ENCODE measurements around the gene FMN1.
"Not testable (repeated sequence)": the region's sequence is repeated elsewhere in the genome, so short reads cannot be mapped to it uniquely, and the experiment has no call there.

Gene FMN1

GRCh38 chr15:33089165-33089877 lies 105.2 kb downstream of the FMN1 start:
- DNase-seq = no peak

- DNase-seq = no peak
Measured at GRCh38 chr15:33086500-33087121, 107.9 kb downstream of the FMN1 start.

GRCh38 chr15:33084661-33085060 lies 109.9 kb downstream of the FMN1 start:
- no peak for DNase-seq

GRCh38 chr15:33083232-33084081 lies 111.1 kb downstream of the FMN1 start:
- DNase-seq = no peak

GRCh38 chr15:33080006-33080405 lies 114.5 kb downstream of the FMN1 start:
- DNase-seq = no peak

GRCh38 chr15:33078607-33079006 lies 115.9 kb downstream of the FMN1 start:
- no peak for DNase-seq

- DNase-seq = no peak
Measured at GRCh38 chr15:33076937-33077336, 117.6 kb downstream of the FMN1 start.

- DNase-seq = no peak
Measured at GRCh38 chr15:33074942-33075341, 119.6 kb downstream of the FMN1 start.

GRCh38 chr15:33074212-33074611 lies 120.3 kb downstream of the FMN1 start:
- no peak for DNase-seq

GRCh38 chr15:33071451-33071850 lies 123.1 kb downstream of the FMN1 start:
- no peak for DNase-seq

- DNase-seq = not testable (repeated sequence)
Measured at GRCh38 chr15:33069903-33070302, 124.6 kb downstream of the FMN1 start.

GRCh38 chr15:33069161-33069560 lies 125.4 kb downstream of the FMN1 start:
- no peak for DNase-seq

GRCh38 chr15:33068511-33068990 lies 126.0 kb downstream of the FMN1 start:
- no peak for DNase-seq

- peak; percentile 48 for DNase-seq
Measured at GRCh38 chr15:33068007-33068481, 126.5 kb downstream of the FMN1 start.

- DNase-seq = no peak
Measured at GRCh38 chr15:33067456-33067855, 127.1 kb downstream of the FMN1 start.

- DNase-seq = no peak
Measured at GRCh38 chr15:33066584-33066983, 127.9 kb downstream of the FMN1 start.

- DNase-seq = no peak
Measured at GRCh38 chr15:33064878-33065277, 129.6 kb downstream of the FMN1 start.

GRCh38 chr15:33059184-33059583 lies 135.3 kb downstream of the FMN1 start:
- no peak for DNase-seq

GRCh38 chr15:33057845-33058244 lies 136.7 kb downstream of the FMN1 start:
- DNase-seq = no peak

- no peak for DNase-seq
Measured at GRCh38 chr15:33055962-33056361, 138.6 kb downstream of the FMN1 start.

GRCh38 chr15:33051528-33051927 lies 143.0 kb downstream of the FMN1 start:
- DNase-seq = no peak

- no peak for DNase-seq
Measured at GRCh38 chr15:33048255-33048654, 146.3 kb downstream of the FMN1 start.

- no peak for DNase-seq
Measured at GRCh38 chr15:33047077-33047476, 147.4 kb downstream of the FMN1 start.

- no peak for DNase-seq
Measured at GRCh38 chr15:33046329-33046728, 148.2 kb downstream of the FMN1 start.
